HepG2 (cell line): ENCODE measurements around the gene AGTPBP1.

Experiments used
- EED ChIP-seq: sonication (generic); formaldehyde crosslinking; IDR thresholded peaks from 2 replicates; pipeline ENCODE4 v1.5.0; 2020; ENCODE audit warnings: mild to moderate bottlenecking, missing genetic modification reagents
- MAFK ChIP-seq, 2 experiments: IDR thresholded peaks in 1 of 2; conservative IDR thresholded peaks in 1 of 2; 2 replicates each; pipeline ENCODE4 v1.6.1; 2011; ENCODE audit warnings: improper control_type of control experiment in 2 of 2, low read length in 2 of 2
- PLRG1 ChIP-seq: fragments of 450-650 bp; conservative IDR thresholded peaks from 2 replicates; pipeline ENCODE4 v1.6.1; 2016
- ZNF101 ChIP-seq: sonication (generic); formaldehyde crosslinking; IDR thresholded peaks from 2 replicates; pipeline ENCODE4 v1.4.0; 2020; ENCODE audit warnings: mild to moderate bottlenecking, low read depth, missing genetic modification reagents, borderline replicate concordance
- ZNF549 ChIP-seq: sonication (generic); formaldehyde crosslinking; IDR thresholded peaks from 2 replicates; pipeline ENCODE4 v1.5.0; 2020; ENCODE audit warnings: missing genetic modification reagents
- ZNF678 ChIP-seq: sonication (generic); formaldehyde crosslinking; IDR thresholded peaks from 2 replicates; pipeline ENCODE4 v1.4.0; 2020; ENCODE audit warnings: mild to moderate bottlenecking, missing genetic modification reagents
- ZNF766 ChIP-seq: sonication (generic); formaldehyde crosslinking; IDR thresholded peaks from 2 replicates; pipeline ENCODE4 v1.5.0; 2020; ENCODE audit warnings: missing genetic modification reagents, borderline replicate concordance
- TF ChIP-seq, protein P1 (sequence below): sonication (generic); formaldehyde crosslinking; IDR thresholded peaks from 2 replicates; pipeline ENCODE4 v1.4.0; 2020; ENCODE audit warnings: mild to moderate bottlenecking, missing genetic modification reagents
- TF ChIP-seq, protein P2 (sequence below): sonication (generic); formaldehyde crosslinking; IDR thresholded peaks from 2 replicates; pipeline ENCODE4 v1.4.0; 2020; ENCODE audit warnings: low read depth, mild to moderate bottlenecking, missing genetic modification reagents

DNA sequence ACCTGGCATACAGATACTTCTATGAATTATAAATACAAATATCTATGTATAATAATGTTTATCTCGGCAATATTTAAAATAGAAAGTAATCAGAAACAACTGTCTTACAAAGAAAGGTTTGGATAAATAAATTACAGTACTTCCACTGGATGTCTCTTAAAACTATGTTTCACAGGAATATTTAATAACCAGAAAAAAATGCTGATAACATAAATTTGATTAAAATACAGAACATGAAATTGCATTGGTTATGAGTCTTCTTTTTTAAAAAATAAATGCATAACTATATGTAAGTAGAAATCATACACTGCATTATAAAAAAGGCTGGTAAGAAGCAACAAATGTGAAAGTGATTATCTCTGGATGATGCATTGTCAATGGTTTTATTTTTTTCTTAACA is 126.0 kb downstream of the AGTPBP1 start:
- TF ChIP-seq, protein P1, sequence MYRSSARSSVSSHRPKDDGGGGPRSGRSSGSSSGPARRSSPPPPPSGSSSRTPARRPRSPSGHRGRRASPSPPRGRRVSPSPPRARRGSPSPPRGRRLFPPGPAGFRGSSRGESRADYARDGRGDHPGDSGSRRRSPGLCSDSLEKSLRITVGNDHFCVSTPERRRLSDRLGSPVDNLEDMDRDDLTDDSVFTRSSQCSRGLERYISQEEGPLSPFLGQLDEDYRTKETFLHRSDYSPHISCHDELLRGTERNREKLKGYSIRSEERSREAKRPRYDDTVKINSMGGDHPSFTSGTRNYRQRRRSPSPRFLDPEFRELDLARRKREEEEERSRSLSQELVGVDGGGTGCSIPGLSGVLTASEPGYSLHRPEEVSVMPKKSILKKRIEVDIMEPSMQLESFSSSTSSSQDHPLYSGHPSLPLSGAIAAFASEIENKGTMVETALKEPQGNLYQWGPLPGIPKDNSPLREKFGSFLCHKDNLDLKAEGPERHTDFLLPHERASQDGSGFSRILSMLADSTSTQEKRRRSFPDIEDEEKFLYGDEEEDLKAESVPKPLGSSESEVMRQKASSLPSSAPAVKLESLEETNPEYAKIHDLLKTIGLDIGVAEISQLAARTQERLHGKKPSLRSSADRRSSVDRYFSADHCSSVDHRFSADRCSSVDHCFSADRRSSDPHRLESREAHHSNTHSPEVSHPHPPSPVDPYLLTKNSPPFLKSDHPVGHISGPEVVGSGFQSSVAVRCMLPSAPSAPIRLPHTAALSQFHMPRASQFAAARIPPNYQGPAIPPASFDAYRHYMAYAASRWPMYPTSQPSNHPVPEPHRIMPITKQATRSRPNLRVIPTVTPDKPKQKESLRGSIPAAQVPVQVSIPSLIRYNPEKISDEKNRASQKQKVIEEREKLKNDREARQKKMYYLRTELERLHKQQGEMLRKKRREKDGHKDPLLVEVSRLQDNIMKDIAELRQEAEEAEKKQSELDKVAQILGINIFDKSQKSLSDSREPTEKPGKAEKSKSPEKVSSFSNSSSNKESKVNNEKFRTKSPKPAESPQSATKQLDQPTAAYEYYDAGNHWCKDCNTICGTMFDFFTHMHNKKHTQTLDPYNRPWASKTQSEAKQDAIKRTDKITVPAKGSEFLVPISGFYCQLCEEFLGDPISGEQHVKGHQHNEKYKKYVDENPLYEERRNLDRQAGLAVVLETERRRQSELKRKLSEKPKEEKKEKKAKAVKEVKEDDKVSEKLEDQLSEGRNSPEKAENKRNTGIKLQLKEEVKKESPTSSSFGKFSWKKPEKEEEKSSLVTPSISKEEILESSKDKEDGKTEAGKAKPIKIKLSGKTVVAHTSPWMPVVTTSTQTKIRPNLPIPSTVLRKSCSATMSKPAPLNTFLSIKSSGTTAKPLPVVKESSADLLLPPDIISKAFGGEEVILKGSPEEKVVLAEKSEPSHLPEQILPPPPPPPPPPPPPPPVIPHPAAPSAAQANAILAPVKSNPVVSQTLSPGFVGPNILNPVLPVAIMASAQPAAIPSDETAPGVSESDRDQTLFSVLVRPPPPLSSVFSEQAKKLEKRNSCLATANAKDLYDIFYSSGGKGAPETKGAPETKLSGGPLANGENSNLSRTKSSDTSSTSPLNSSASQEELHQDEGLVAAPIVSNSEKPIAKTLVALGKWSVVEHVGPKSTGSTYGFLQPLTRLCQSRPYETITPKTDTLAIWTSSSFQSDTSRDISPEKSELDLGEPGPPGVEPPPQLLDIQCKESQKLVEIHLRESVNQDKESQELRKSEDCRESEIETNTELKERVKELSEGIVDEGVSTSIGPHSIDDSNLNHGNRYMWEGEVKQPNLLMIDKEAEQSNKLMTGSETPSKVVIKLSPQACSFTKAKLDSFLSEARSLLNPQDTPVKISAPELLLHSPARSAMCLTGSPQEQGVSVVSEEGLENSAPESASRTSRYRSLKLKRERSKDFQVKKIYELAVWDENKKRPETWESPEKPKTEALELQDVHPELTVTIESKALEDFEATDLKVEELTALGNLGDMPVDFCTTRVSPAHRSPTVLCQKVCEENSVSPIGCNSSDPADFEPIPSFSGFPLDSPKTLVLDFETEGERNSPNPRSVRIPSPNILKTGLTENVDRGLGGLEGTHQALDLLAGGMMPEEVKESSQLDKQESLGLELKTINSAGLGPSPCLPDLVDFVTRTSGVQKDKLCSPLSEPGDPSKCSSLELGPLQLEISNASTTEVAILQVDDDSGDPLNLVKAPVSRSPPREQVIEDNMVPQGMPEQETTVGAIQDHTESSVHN (CRISPR knock-in tag) = no peak
- TF ChIP-seq ZNF101 (CRISPR knock-in tag) (no peak), EED (CRISPR knock-in tag) (no peak), ZNF678 (no peak), PLRG1 (no peak), MAFK (conservative IDR thresholded peaks at IDR 0.05 in 1 of 2, IDR thresholded peaks at IDR 0.05 in 1 of 2; ENCODE audit: low read length in 2 of 2) (peak in 1 of 2 experiments; percentile 66; a peak in 3 of 4 replicates), ZNF766 (CRISPR knock-in tag) (no peak), ZNF549 (CRISPR knock-in tag) (no peak)
- TF ChIP-seq, protein P2, sequence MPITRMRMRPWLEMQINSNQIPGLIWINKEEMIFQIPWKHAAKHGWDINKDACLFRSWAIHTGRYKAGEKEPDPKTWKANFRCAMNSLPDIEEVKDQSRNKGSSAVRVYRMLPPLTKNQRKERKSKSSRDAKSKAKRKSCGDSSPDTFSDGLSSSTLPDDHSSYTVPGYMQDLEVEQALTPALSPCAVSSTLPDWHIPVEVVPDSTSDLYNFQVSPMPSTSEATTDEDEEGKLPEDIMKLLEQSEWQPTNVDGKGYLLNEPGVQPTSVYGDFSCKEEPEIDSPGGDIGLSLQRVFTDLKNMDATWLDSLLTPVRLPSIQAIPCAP (CRISPR knock-in tag) = no peak
